Measurements from ENCODE around the gene BTN2A1.

Gene BTN2A1

GRCh38 chr6:26478985-26479278, 21.2 kb downstream of the BTN2A1 start:
- no peak for TF ChIP-seq CTCF (IDR thresholded peaks at IDR 0.05; ENCODE audit: poor library complexity, severe bottlenecking)
- no peak overlapping the region for H3K4me3 ChIP-seq (ENCODE audit: severe bottlenecking)
- peaks cover 13% of the 10 kb centered on the region for H3K4me1 ChIP-seq (ENCODE audit: insufficient read depth, poor library complexity, severe bottlenecking)
- ATAC-seq (ENCODE audit: low read depth) = no peak
- no peaks in the 10 kb centered on the region for H3K36me3 ChIP-seq (ENCODE audit: low read depth)
- H3K9me3 ChIP-seq (ENCODE audit: severe bottlenecking) = no peaks in the 10 kb centered on the region
- no peaks in the 10 kb centered on the region for H3K27me3 ChIP-seq (ENCODE audit: insufficient read depth, poor library complexity, severe bottlenecking)
- DNase-seq (ENCODE audit: low spot score) = no peak
- no peak overlapping the region for H3K27ac ChIP-seq (ENCODE audit: poor library complexity, severe bottlenecking)

DNA sequence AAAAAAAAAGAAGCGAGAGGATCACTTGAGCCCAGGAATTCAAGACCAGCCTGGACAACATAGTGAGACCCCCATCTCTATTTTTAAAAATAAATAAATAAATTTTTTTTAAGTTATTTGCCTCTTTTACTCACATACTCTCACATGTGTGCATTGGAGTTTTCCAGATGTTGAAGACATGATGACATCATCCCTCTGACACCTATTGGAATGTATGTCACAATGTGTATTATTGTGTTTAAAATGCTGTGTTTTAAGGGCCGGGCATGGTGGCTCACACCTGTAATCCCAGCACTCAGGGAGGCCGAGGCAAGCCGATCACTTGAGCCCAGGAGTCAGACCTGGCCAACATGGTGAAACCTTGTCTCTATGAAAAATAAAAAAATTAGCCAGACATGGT, 24.6 kb downstream of the BTN2A1 start:
- Histone ChIP-seq H3K27ac (ENCODE audit: poor library complexity, severe bottlenecking) (no peak overlapping the region), H3K4me1 (ENCODE audit: insufficient read depth, poor library complexity, severe bottlenecking) (no peaks in the 10 kb centered on the region), H3K9me3 (ENCODE audit: severe bottlenecking) (no peaks in the 10 kb centered on the region), H3K27me3 (ENCODE audit: insufficient read depth, poor library complexity, severe bottlenecking) (no peaks in the 10 kb centered on the region), H3K36me3 (ENCODE audit: low read depth) (no peaks in the 10 kb centered on the region), H3K4me3 (ENCODE audit: severe bottlenecking) (no peak overlapping the region)
- no peak for TF ChIP-seq CTCF (IDR thresholded peaks at IDR 0.05; ENCODE audit: poor library complexity, severe bottlenecking)
- no peak for DNase-seq (ENCODE audit: low spot score)
- no peak for ATAC-seq (ENCODE audit: low read depth)

DNA sequence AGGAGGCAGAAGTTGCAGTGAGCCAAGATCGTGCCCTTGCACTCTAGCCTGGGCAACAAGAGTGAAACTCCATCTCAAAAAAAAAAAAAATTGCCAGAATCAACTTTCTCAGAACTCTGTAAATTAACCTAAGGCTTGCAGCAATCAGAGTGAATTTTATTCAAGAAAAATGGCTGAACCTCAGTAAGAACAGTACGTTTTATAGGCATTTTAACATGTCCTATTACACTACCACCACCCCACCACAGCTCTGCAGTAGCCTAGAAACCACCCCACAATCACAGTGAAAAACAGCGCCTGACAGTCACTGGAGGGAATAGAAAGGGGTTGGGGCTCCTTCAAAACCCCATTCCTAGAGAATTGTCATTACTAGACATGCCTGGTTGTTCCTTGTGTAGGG, 26.0 kb downstream of the BTN2A1 start:
- Histone ChIP-seq H3K27me3 (ENCODE audit: insufficient read depth, poor library complexity, severe bottlenecking) (no peaks in the 10 kb centered on the region), H3K4me3 (ENCODE audit: severe bottlenecking) (no peak overlapping the region), H3K4me1 (ENCODE audit: insufficient read depth, poor library complexity, severe bottlenecking) (no peaks in the 10 kb centered on the region), H3K36me3 (ENCODE audit: low read depth) (no peaks in the 10 kb centered on the region), H3K9me3 (ENCODE audit: severe bottlenecking) (no peaks in the 10 kb centered on the region), H3K27ac (ENCODE audit: poor library complexity, severe bottlenecking) (no peak overlapping the region)
- TF ChIP-seq CTCF (IDR thresholded peaks at IDR 0.05; ENCODE audit: poor library complexity, severe bottlenecking) = no peak
- DNase-seq (ENCODE audit: low spot score) (no peak), ATAC-seq (ENCODE audit: low read depth) (no peak)

- no peak for ATAC-seq (ENCODE audit: low read depth)
- DNase-seq (ENCODE audit: low spot score) = no peak
- Histone ChIP-seq H3K4me3 (ENCODE audit: severe bottlenecking) (no peak overlapping the region), H3K4me1 (ENCODE audit: insufficient read depth, poor library complexity, severe bottlenecking) (no peaks in the 10 kb centered on the region), H3K27me3 (ENCODE audit: insufficient read depth, poor library complexity, severe bottlenecking) (no peaks in the 10 kb centered on the region), H3K36me3 (ENCODE audit: low read depth) (no peaks in the 10 kb centered on the region), H3K27ac (ENCODE audit: poor library complexity, severe bottlenecking) (no peak overlapping the region), H3K9me3 (ENCODE audit: severe bottlenecking) (no peaks in the 10 kb centered on the region)
- TF ChIP-seq CTCF (IDR thresholded peaks at IDR 0.05; ENCODE audit: poor library complexity, severe bottlenecking) = no peak
Measured at GRCh38 chr6:26484161-26484560, 26.4 kb downstream of the BTN2A1 start.

DNA sequence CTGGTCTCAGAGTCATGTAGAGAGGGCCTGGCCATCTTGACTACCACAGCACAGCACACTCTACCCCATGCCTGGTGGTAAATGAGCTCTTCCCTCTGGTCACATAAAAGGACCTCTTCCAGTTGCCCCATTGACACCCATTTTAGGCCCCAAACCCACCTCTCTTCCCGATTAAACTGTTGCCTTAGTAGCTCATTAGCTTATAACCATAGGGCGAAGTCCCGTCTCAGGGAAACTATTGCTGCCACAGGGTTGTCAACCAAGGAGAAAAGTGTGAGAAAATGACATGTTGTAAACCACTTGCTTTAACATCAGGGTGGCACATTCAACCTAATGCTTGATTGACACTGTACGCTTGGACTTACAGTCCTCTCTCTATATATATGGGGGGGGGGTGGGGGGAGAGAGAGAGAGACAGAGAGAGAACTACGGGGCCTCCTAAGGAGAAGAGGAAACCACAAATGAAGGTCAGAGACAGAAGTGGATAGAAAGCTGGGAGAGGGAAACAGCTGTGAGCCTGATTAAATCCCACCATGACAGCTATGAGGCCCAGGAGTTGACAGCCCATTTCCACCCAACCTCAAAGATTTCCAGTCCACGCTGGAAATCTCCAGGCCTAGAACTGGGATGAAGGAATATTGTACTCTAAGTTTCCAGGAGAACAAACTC, 27.5 kb downstream of the BTN2A1 start:
- TF ChIP-seq CTCF (IDR thresholded peaks at IDR 0.05; ENCODE audit: poor library complexity, severe bottlenecking) = no peak
- H3K4me3 ChIP-seq (ENCODE audit: severe bottlenecking) = no peak overlapping the region
- no peaks in the 10 kb centered on the region for H3K36me3 ChIP-seq (ENCODE audit: low read depth)
- no peaks in the 10 kb centered on the region for H3K27me3 ChIP-seq (ENCODE audit: insufficient read depth, poor library complexity, severe bottlenecking)
- H3K27ac ChIP-seq (ENCODE audit: poor library complexity, severe bottlenecking) = no peak overlapping the region
- H3K4me1 ChIP-seq (ENCODE audit: insufficient read depth, poor library complexity, severe bottlenecking) = no peaks in the 10 kb centered on the region
- ATAC-seq (ENCODE audit: low read depth) = no peak
- DNase-seq (ENCODE audit: low spot score) = no peak
- no peaks in the 10 kb centered on the region for H3K9me3 ChIP-seq (ENCODE audit: severe bottlenecking)
